GM10266 (cell line): ENCODE measurements around the gene CA12.
"Not testable (repeated sequence)": the region's sequence is repeated elsewhere in the genome, so short reads cannot be mapped to it uniquely, and the experiment has no call there.

ENCODE experiments used
- DNase-seq: peaks from one replicate; pipeline ENCODE4 v3.0.0; 2012; ENCODE audit errors: extremely low spot score
- CTCF ChIP-seq: IDR thresholded peaks from 2 replicates; pipeline ENCODE4 v1.5.1; 2012; ENCODE audit warnings: mild to moderate bottlenecking, low read depth; ENCODE audit not compliant: control insufficient read depth, insufficient read depth; ENCODE audit errors: missing control alignments

CA12 gene

GRCh38 chr15:63420333-63420747 is 38.7 kb upstream of the CA12 start:
- TF ChIP-seq CTCF: no peak
- DNase-seq: no peak

GRCh38 chr15:63418811-63419210 is 37.2 kb upstream of the CA12 start:
- TF ChIP-seq CTCF: no peak
- DNase-seq: no peak

- no peak for TF ChIP-seq CTCF
- no peak for DNase-seq
These were observed 36.1 kb upstream of the CA12 start for GRCh38 chr15:63417721-63418120.

- not testable (repeated sequence) for DNase-seq
These were observed 35.6 kb upstream of the CA12 start for GRCh38 chr15:63417274-63417673.

GRCh38 chr15:63414474-63415120 is 33.0 kb upstream of the CA12 start:
- DNase-seq: no peak
- no peak for TF ChIP-seq CTCF

- no peak for TF ChIP-seq CTCF
- DNase-seq: no peak
These were observed 30.9 kb upstream of the CA12 start for GRCh38 chr15:63412551-63412950.

GRCh38 chr15:63411866-63412265 is 30.2 kb upstream of the CA12 start:
- no peak for TF ChIP-seq CTCF
- DNase-seq: no peak

- TF ChIP-seq CTCF: no peak
- no peak for DNase-seq
These were observed 27.5 kb upstream of the CA12 start for GRCh38 chr15:63409179-63409578.
